GM12874 (cell line): Measurements from ENCODE around the gene FNDC1.

ENCODE experiments used
- CTCF ChIP-seq: IDR thresholded peaks from 2 replicates; pipeline ENCODE4 v1.5.1; 2011; ENCODE audit warnings: low read depth, mild to moderate bottlenecking, control low read depth, low read length, moderate library complexity; ENCODE audit not compliant: insufficient read depth

Gene FNDC1

GRCh38 chr6:159315562-159315961 lies 146.4 kb downstream of the FNDC1 start:
- no peak for TF ChIP-seq CTCF

- TF ChIP-seq CTCF, result no peak
These were observed 148.2 kb downstream of the FNDC1 start for GRCh38 chr6:159317430-159317829.

GRCh38 chr6:159321267-159321666 lies 152.1 kb downstream of the FNDC1 start:
- no peak for TF ChIP-seq CTCF
